Ovary (tissue), 9 donors: Measurements from ENCODE around the gene GLTP. TPM values are rescaled to one million over a fixed set of nuclear protein-coding genes. Genes with fewer than 3 reads are reported as not detected.

Experiments
- DNase-seq, 5 donors: peaks; one replicate each; pipeline ENCODE4 v3.0.0-alpha.2; 2019 to 2020
- H3K27ac ChIP-seq, 2 donors: fragments of 200-600 bp; one replicate each; pipeline versions ENCODE4 v1.5.1 to v1.8.0; 2019 to 2022
- H3K27me3 ChIP-seq: fragments of 200-600 bp; one replicate; pipeline ENCODE4 v1.8.0; 2022
- H3K36me3 ChIP-seq: fragments of 200-600 bp; sonication (generic); one replicate; pipeline ENCODE4 v1.5.1; 2019
- H3K4me1 ChIP-seq: one replicate; pipeline ENCODE4 v1.8.1; 2013; ENCODE audit warnings: mild to moderate bottlenecking, moderate library complexity; ENCODE audit not compliant: insufficient read depth
- H3K4me3 ChIP-seq: fragments of 200-600 bp; sonication (generic); one replicate; pipeline ENCODE4 v1.5.1; 2017
- H3K9me3 ChIP-seq, 2 donors: fragments of 200-600 bp in 1 of 2; sonication (generic) in 1 of 2; one replicate each; pipeline versions ENCODE4 v1.5.1 to v1.8.1; 2013 to 2019; ENCODE audit warnings: mild to moderate bottlenecking in 1 of 2, moderate library complexity in 1 of 2
- EP300 ChIP-seq: sonication (generic); formaldehyde crosslinking; IDR thresholded peaks from one replicate; pipeline ENCODE4 v1.6.1; 2017; ENCODE audit warnings: antibody characterized with exemption
- POLR2A ChIP-seq: fragments of 450-650 bp; IDR thresholded peaks from one replicate; pipeline ENCODE4 v1.6.1; 2017; ENCODE audit warnings: antibody characterized with exemption, mild to moderate bottlenecking, moderate library complexity
- WGBS, 3 donors: extraction: QIAGEN DNeasy Blood & Tissue Kit in 1 of 3; methylation state at CpG; one replicate each; pipeline versions ENCODE4 v1.1.5 to v1.1.7; 2013 to 2017; 5-methylcytosine and 5-hydroxymethylcytosine counted together
- intact Hi-C, 4 donors: fragments of 100-400 bp; cut with DNase I; formaldehyde crosslinking; loops; one replicate each; pipeline versions ENCODE4 v1.11.0 to v1.15.1; 2022 to 2023
- polyA plus RNA-seq, 2 donors: library from polyadenylated mRNA; stranded (reverse); fragments of 200-250 nt in 1 of 2; fragments of 350-450 nt in 1 of 2; fragmentation: Illumina TruSeq in 1 of 2; extraction: RNeasy Lipid Tissue Mini Kit (QIAGEN cat#74804) in 1 of 2; gene quantifications; one replicate each; pipeline ENCODE4 v1.2.3, GENCODE V29; 2013 to 2014
- total RNA-seq, 7 donors: library from RNA; depleted of rRNA in 2 of 7; stranded (reverse); fragments of >200 nt in 2 of 7; fragmentation: NEBNext Ultra II Directional in 3 of 7; extraction: Animal tissue kit (Norgen Biotek cat#: 25700) in 3 of 7; gene quantifications; one replicate each; pipeline versions ENCODE4 v1.1.0 to v1.2.4, GENCODE V29; 2016 to 2023
- TF ChIP-seq, protein P1 (sequence below), 3 donors: fragments of 450-650 bp in 2 of 3; fragments of 200-600 bp in 1 of 3; IDR thresholded peaks; one replicate each; pipeline versions ENCODE4 v1.5.1 to v1.8.0; 2016 to 2022; ENCODE audit warnings: antibody characterized with exemption in 3 of 3, mild to moderate bottlenecking in 1 of 3
- donor health status: DM: no; HTN: no; CAD: no; lungs with moderate emphysema.
- donor health status: DM: no; HTN: no; CAD: no.
- donor health status: Bipolar disorder and iron deficiency.
- donor health status: DM: yes; HTN: yes; CAD: no.
- donor health status: DM: no; HTN: no; CAD: no.
- donor health status: DM: yes; HTN: yes; CAD: no.

GLTP gene
- total and polyA plus RNA-seq, 9 donors, result 15.5 to 37.2 (median 26.3) TPM

DNA sequence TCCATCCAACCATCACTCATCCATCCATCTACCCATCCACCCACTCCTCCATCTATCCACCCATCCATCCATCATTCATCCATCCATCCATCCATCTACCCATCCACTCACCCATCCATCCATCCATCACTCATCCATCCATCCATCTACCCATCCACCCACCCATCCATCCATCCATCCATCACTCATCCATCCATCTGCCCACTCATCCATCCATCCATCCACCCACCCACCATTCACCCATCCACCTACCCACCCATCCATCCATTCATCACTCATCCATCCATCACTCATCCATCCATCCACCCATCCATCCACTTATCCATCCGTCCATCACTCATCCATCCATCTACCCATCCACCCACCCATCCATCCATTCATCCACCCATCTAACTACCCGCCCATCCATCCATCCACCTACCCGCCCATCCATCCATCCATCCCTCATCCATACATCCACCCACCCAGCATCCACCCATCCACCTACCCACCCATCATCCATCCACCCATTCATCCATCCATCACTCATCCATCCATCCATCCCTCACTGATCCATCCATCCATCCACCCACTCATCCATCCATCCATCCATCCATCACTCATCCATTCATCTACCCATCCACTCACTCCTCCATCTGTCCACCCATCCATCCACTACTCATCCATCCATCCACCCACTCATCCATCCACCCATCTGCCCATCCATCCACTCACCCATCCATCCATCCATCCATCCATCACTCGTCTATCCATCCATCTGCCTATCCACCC lies 71.3 kb downstream of the GLTP start:
- no peak for DNase-seq
- TF ChIP-seq, protein P1, sequence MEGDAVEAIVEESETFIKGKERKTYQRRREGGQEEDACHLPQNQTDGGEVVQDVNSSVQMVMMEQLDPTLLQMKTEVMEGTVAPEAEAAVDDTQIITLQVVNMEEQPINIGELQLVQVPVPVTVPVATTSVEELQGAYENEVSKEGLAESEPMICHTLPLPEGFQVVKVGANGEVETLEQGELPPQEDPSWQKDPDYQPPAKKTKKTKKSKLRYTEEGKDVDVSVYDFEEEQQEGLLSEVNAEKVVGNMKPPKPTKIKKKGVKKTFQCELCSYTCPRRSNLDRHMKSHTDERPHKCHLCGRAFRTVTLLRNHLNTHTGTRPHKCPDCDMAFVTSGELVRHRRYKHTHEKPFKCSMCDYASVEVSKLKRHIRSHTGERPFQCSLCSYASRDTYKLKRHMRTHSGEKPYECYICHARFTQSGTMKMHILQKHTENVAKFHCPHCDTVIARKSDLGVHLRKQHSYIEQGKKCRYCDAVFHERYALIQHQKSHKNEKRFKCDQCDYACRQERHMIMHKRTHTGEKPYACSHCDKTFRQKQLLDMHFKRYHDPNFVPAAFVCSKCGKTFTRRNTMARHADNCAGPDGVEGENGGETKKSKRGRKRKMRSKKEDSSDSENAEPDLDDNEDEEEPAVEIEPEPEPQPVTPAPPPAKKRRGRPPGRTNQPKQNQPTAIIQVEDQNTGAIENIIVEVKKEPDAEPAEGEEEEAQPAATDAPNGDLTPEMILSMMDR (IDR thresholded peaks at IDR 0.05), result no peak
- no peak for TF ChIP-seq POLR2A
- TF ChIP-seq EP300, result no peak
- no peaks in the 10 kb centered on the region for H3K9me3 ChIP-seq
- no peaks in the 10 kb centered on the region for H3K36me3 ChIP-seq
- H3K4me1 ChIP-seq, result no peaks in the 10 kb centered on the region
- H3K4me3 ChIP-seq, result no peak overlapping the region
- H3K27ac ChIP-seq, result no peak overlapping the region
- H3K27me3 ChIP-seq, result no peaks in the 10 kb centered on the region
- intact Hi-C loops, result loop anchor here in 1 of 4 donors (5.0 kb wide), 1 partner anchor 73 kb away; the partner anchor contains the start of gene GLTP
- 89 to 98% (median 97%) methylated on average over 4 of the region's 4 CpGs for WGBS, 3 donors

- Histone ChIP-seq H3K27ac (no peak overlapping the region), H3K9me3 (no peaks in the 10 kb centered on the region), H3K4me1 (no peaks in the 10 kb centered on the region), H3K27me3 (no peaks in the 10 kb centered on the region), H3K36me3 (no peaks in the 10 kb centered on the region), H3K4me3 (no peak overlapping the region)
- no peak for TF ChIP-seq EP300
- TF ChIP-seq POLR2A, result no peak
- no peak for DNase-seq
- WGBS, 3 donors, result 92 to 95% (median 94%) methylated on average over 12 of the region's 12 CpGs
- intact Hi-C loops, result loop anchor here in 1 of 4 donors (5.0 kb wide), 1 partner anchor 74 kb away; the partner anchor contains the start of gene GLTP
Measured at GRCh38 chr12:109807954-109808643, 72.2 kb downstream of the GLTP start.

- no peak overlapping the region for H3K4me3 ChIP-seq
- WGBS, 3 donors, result 37 to 41% (median 41%) methylated on average over 12 of the region's 12 CpGs
- intact Hi-C loops, result loop anchor here in 1 of 4 donors (5.0 kb wide), 1 partner anchor 77 kb away; the partner anchor contains the start of gene GLTP
- no peaks in the 10 kb centered on the region for H3K4me1 ChIP-seq
- H3K9me3 ChIP-seq, result no peaks in the 10 kb centered on the region
- no peak for TF ChIP-seq POLR2A
- TF ChIP-seq, protein P1 (IDR thresholded peaks at IDR 0.05), result peak; percentile 61 to 72 (median 68)
- DNase-seq, result peak; percentile 38 to 76 (median 70)
- no peak overlapping the region for H3K27ac ChIP-seq
- no peaks in the 10 kb centered on the region for H3K27me3 ChIP-seq
- no peaks in the 10 kb centered on the region for H3K36me3 ChIP-seq
Measured at GRCh38 chr12:109804820-109805761, 75.2 kb downstream of the GLTP start.

- H3K4me1 ChIP-seq, result no peaks in the 10 kb centered on the region
- WGBS, 3 donors, result 84 to 90% (median 85%) methylated on average over 3 of the region's 3 CpGs
- TF ChIP-seq, protein P1 (IDR thresholded peaks at IDR 0.05), result no peak
- no peak for TF ChIP-seq POLR2A
- TF ChIP-seq EP300, result no peak
- no peak for DNase-seq
- intact Hi-C loops, result no loop called here
- no peaks in the 10 kb centered on the region for H3K27me3 ChIP-seq
- H3K9me3 ChIP-seq, result no peaks in the 10 kb centered on the region
- H3K27ac ChIP-seq, result no peak overlapping the region
- H3K36me3 ChIP-seq, result no peaks in the 10 kb centered on the region
- H3K4me3 ChIP-seq, result no peak overlapping the region
Measured at GRCh38 chr12:109803678-109804077, 76.7 kb downstream of the GLTP start.
